NCI-H82 (cell line): Measurements from ENCODE around the gene SLC35F1.

Experiments used
- DNase-seq: peaks from one replicate; lab custom pipeline; 2025; lab: John Stamatoyannopoulos, UW

The SLC35F1 gene

GRCh38 chr6:118122801-118123200 lies 215.7 kb downstream of the SLC35F1 start:
- DNase-seq, result no peak

DNA sequence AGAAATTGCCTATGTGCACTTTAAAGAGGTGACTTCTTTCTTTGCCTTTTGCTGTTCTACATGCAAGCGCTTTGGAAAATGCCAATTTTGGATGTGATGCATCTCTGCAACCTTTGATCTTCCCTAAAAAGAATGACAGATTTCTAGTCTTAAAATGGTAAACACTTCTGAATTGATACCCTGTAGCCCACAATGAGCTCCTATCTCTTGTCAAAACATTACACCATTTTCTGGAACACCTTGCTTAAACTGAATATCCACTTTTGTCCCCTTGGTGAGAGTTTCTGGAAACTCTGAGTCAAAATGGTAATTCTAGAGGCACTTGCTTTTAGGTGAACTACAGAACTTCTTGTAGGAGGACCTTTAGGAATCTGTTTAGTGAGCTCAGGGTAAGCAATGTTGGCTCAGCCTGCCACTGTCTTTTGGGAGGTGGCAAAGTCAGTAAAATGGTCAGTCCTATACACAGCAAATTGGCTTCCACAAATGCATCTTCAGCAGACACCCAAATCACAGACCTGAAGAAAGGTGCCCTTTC lies 216.5 kb downstream of the SLC35F1 start:
- DNase-seq, result no peak

DNA sequence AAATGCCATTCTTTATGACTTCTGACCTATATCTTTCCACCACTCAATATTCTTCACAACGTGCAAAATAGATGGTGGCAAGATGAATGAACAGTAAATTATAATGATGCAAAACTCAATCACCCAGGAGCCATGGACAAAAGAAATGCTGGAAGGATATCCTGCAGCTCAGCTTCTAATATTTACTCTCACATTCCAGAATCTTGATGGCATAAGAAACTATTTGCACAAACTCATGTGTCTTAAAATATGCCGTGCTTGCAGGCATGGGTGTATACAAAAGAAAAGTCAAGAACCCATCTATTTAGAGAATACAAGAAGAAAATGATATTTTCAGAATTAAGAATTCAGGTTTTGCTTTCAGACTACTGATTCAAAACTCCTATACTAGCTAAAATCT lies 217.8 kb downstream of the SLC35F1 start:
- DNase-seq, result no peak

GRCh38 chr6:118128755-118129154 lies 221.7 kb downstream of the SLC35F1 start:
- DNase-seq, result no peak

- DNase-seq, result no peak
Observed at GRCh38 chr6:118134206-118134605, 227.1 kb downstream of the SLC35F1 start.

DNA sequence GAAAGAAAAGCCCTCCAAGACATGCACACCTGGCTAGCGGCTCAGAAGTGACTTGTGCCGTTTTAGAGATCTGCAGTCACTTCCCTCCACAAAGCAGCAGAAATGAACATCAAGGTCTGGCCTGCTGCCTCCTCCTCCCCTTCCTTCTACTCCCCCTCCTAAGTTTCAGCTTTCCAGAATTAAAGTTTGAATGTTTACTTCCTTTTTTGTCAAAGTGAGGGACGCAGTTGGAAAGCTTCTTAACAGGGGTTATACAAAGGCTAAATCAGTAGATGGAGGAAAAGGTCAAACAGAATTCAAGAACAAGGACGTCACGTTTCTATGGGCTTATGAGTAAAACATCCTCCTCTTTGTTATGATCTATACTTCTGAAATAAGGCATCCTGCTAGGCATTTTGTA lies 227.7 kb downstream of the SLC35F1 start:
- no peak for DNase-seq

GRCh38 chr6:118135371-118135770 lies 228.3 kb downstream of the SLC35F1 start:
- no peak for DNase-seq

DNA sequence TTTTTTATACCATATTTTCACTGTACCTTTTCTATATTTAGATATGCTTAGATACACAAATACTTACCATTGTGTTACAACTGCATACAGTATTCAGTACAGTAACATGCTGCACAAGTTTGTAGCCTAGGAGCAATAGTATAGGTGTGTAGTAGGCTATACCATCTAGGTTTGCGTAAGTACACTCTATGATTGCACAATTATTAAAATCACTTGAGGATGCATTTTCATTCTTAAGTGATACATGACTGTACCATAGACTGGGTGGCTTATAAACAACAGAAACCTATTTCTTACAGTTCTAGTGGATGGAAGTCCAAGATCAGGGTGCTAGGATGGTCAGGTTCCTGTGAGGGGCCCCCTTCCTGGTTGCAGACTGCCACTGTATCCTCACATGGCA lies 234.1 kb downstream of the SLC35F1 start:
- DNase-seq, result no peak

- DNase-seq, result no peak
Observed at GRCh38 chr6:118146584-118146983, 239.5 kb downstream of the SLC35F1 start.

GRCh38 chr6:118147511-118147910 lies 240.4 kb downstream of the SLC35F1 start:
- DNase-seq, result no peak

DNA sequence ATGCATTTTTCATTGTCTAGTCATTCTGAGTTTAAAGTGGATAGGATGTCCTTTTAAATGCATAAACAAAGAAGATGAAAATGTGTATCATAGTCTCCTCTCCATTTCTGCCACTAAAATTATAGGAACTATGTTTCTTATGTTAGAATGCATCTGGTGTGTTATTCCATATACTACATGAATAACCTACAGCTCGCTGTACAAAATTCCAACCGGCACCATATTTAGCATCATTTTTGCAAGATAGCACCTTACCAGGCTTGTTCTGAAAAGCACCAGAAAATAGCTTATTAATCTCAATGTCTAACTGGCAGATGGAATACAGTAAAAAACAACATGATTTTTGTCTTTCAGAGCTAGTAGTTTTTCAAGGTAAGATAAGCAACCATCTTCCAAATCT lies 241.5 kb downstream of the SLC35F1 start:
- DNase-seq, result no peak

GRCh38 chr6:118152524-118152923 lies 245.5 kb downstream of the SLC35F1 start:
- no peak for DNase-seq

DNA sequence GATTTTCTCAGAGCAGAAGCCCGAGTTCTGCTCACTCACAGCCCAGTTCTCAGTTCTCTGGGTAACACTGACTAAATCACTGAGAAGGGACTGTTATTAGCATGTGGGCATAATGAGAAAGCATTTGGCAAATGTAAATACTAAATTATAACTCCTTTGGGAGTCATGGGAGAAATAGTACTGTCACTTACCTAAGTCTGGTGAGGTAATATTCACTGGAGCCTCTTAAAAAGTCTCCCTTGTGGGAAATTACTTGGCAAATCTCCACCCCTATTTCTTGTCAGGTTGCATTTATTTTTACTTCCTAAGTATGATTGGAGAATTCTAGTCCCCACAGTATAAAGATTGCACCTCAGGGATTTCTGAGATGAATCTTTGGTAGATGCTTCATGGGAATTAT lies 254.3 kb downstream of the SLC35F1 start:
- DNase-seq, result no peak

- no peak for DNase-seq
Observed at GRCh38 chr6:118163542-118163941, 256.5 kb downstream of the SLC35F1 start.

DNA sequence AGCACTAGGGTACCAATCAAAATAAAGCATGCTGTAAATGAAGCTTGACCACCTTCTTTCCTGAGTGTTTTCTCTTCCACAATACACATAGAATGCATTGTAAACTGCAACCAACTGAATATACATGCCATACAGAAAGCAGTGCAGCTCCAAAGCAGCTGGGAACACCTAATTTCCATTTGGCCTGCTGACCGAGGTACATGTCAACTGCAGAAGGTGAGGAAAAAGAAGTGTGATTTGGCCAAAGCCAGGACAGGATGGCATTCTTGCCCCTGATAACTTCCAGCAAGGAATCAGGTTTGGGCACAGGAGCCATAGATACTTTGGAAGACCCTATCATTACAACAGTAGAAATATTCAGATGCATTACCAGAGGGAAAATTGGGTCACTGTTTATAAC lies 258.4 kb downstream of the SLC35F1 start:
- DNase-seq, result no peak

DNA sequence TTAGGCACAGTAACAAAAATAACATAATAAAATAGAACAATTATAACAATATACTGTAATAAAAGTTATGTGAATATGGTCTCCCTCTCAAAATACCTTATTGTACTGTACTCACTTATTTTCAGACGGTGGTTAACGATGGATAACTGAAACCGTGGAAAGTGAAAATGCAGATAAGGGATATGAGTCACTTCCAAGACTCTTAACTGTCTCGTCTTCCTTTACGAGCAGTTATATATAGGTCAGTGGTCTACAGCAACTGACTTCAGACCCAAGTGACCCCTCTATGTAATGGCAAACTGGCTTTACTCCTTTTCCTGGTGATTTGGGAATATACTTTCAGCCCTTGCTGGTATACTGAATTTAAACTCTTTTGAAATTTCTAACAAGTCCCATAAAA lies 261.4 kb downstream of the SLC35F1 start:
- DNase-seq, result no peak

GRCh38 chr6:118171852-118172251 lies 264.8 kb downstream of the SLC35F1 start:
- no peak for DNase-seq

- DNase-seq, result no peak
Observed at GRCh38 chr6:118174071-118174470, 267.0 kb downstream of the SLC35F1 start.

DNA sequence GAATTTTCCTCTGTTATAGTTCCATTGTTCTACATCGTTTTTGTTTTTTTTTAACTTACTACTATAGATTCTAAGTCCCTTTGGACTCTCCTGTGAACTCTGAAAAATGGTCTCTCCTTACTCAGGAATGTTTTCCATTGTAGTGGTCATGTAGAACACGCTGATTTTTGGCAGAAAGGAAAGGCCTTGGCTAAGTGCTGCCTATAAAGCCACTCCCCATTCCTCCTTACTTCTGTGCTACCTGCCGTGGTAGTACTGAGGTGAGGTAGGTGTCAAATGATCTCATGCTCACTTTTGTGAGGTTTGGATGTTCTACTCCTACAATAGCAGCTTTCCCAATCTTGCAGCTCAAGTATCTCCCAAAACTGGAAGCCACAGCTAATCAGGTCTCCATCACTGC lies 270.7 kb downstream of the SLC35F1 start:
- DNase-seq, result no peak

DNA sequence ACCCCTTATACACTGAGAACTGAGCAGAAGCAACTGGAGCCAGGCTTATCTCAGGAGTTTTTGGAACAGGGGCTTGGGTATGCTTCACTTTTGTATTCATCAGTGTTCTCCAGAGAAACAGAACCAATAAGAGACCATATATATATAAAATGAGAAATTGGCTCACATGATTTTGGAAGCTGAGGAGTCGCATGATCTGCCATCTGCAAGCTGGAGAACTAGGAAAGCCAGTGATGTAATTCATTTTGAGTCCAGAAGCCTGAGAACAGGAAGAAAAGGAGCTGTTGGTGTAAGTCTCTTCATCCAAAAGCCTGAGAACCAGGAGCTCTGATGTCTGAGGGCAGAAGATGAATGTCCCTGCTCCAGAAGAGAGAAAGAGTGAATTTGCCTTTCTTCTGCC lies 272.0 kb downstream of the SLC35F1 start:
- no peak for DNase-seq

DNA sequence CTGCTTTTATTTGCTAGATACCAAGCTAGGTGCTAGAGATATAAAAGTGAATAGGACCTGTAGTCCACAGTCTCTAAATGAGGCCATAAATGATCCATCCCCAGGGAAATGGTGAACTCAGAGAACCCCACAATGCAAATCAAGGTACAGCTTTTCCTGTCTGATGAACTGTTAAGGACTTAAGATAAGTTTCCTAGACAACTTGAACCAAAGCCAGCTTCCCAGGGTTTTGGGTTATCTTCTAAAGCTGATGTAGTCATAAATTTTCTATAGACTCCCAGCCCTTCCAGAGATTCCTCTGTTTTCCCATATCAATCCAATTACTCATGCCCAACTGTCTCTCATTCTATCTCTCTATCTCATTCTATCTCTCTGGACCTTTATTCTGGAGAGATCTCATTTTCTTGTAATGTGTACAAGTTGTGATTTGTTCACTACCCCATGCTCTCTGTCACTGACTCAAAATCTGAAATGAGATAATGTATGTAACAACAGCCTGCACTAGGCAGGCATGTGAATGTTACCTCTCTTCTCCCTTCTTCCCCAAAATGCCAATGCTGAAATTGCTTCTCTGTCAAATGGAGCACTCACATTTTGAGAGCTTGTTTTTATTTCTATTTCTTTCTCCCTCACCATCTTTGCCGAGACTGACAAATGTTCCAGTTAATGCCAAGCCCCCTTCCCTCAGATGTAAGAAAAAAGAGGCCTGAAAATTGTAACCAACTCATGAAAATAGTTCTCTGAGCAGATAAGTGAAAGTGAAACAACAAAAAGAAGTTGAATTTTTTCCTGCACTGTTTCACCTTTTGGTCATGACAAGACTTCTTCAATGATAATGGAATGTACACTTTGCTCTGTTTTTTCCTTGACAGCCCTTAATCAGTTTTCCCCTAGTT lies 279.9 kb downstream of the SLC35F1 start:
- no peak for DNase-seq

DNA sequence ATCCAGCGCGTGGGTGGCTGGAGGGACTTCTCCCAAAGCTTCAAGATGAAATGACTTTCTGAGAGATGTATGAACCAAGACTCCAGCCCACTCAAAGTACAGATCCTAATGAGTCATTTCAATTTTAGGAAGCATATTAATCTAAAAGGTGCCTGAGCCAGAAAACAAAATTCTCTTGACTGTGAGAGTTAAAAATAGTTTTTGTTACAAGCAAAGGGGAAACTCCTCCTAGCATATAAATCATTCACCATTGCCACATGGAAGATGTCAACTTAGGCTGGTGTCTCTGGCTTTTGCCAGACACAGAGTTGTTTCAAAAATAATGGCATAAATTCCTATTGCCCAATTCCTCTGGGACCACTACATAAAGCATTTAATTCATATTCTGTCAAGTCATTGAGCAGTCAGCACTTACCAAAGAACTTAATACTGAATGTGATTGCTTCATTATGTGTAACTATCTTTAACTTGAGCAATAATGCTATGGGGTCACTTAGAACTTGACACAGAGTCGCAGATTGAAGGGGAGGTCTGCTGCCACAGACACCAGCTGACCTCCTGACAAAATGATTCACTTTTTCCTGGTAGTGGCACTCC lies 280.6 kb downstream of the SLC35F1 start:
- no peak for DNase-seq

- DNase-seq, result no peak
Observed at GRCh38 chr6:118188561-118188960, 281.5 kb downstream of the SLC35F1 start.
